ENCODE results near the gene TXNL4B.

TXNL4B gene

DNA sequence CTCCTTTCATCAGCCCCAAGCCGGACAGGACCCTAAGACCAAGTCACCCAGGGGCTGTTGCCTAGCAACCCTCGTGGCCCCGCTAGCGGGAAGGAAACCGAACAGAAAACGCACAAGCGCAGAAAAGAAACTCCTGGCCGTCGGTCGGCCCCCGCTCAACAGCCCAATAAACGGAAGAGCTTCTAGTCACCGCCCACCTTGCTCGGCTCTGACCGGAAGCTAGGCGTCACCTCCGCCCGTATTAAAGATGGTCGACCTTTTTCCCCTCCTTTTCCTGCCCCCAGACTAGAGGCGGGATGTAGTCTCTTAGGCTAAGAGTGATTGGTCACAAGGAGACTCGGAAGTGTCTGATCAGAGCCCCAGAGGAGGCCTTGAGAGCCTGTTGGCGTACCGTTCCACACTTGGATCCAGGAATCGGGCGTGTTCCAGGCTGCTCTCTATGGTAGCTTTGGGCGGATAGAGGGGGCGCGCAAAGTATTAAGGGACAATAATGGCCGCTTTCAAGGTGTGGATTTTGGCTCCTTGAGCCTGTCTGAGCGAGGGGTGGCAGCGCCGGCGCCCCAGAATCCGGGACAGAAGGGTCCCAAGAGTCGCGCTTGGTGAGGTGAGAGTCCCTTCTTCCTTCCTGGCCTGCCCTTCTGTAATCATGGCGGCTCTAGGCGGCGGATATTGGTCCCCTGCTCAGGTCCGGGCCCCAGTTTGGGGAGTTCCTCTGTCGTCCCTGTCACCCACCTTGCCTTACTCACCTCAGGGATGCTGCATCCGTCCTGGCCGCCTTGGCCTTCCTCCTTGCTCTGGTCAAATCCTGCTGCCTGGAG, at the start of gene TXNL4B, which contains the start of gene DHX38:
TXNL4B (minus strand) TSS at position 173 of the 818 bp plus-strand sequence. CDS start 2,871 bp downstream, outside the sequence.
DHX38 (plus strand) TSS at position 400 of the 818 bp plus-strand sequence. CDS start 2,311 bp downstream, outside the sequence.
- H3K27me3 ChIP-seq (ENCODE audit: insufficient read depth, low read depth, severe bottlenecking) = no peaks in the 10 kb centered on the region
- peaks cover 46% of the 10 kb centered on the region for H3K36me3 ChIP-seq

DNA sequence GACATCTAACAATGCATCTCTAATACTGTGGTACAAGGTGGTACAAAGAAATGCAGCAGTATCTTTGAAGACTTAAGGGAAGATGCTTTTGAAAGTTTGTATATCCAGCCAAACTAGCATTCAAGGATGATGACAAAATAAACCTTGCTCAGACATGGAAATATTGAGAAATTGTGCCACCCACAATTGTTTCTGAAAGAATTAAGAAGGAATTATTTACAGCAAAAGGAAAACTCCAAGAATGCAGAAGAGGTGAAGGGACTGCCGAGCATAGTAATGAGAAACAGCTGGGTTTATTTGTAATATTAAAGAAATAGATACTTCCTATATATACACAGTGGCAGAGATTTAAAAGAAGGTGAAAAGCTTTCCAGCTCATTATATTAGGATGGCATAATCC, 49.1 kb upstream of the TXNL4B start:
- DNase-seq = no peak
- peaks cover 3% of the 10 kb centered on the region for H3K9me3 ChIP-seq (ENCODE audit: severe bottlenecking)
- H3K27ac ChIP-seq = no peak overlapping the region
- H3K36me3 ChIP-seq = no peaks in the 10 kb centered on the region
- H3K27me3 ChIP-seq (ENCODE audit: insufficient read depth, low read depth, severe bottlenecking) = no peaks in the 10 kb centered on the region
- TF ChIP-seq, protein P1, sequence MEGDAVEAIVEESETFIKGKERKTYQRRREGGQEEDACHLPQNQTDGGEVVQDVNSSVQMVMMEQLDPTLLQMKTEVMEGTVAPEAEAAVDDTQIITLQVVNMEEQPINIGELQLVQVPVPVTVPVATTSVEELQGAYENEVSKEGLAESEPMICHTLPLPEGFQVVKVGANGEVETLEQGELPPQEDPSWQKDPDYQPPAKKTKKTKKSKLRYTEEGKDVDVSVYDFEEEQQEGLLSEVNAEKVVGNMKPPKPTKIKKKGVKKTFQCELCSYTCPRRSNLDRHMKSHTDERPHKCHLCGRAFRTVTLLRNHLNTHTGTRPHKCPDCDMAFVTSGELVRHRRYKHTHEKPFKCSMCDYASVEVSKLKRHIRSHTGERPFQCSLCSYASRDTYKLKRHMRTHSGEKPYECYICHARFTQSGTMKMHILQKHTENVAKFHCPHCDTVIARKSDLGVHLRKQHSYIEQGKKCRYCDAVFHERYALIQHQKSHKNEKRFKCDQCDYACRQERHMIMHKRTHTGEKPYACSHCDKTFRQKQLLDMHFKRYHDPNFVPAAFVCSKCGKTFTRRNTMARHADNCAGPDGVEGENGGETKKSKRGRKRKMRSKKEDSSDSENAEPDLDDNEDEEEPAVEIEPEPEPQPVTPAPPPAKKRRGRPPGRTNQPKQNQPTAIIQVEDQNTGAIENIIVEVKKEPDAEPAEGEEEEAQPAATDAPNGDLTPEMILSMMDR (IDR thresholded peaks at IDR 0.05; ENCODE audit: low read depth, low read length) = no peak
- no peak overlapping the region for H3K4me3 ChIP-seq (ENCODE audit: low read depth, low read length)

More for the DNA sequence above, at the start of gene TXNL4B, which contains the start of gene DHX38:
- TF ChIP-seq, protein P1 (IDR thresholded peaks at IDR 0.05; ENCODE audit: low read depth, low read length) = no peak
- DNase-seq = peak; percentile 95
- Histone ChIP-seq H3K4me3 (ENCODE audit: low read depth, low read length) (peak within 1 kb of the TSS; percentile 98), H3K27ac (peak within 1 kb of the TSS; percentile 84), H3K9me3 (ENCODE audit: severe bottlenecking) (no peaks in the 10 kb centered on the region)

DNA sequence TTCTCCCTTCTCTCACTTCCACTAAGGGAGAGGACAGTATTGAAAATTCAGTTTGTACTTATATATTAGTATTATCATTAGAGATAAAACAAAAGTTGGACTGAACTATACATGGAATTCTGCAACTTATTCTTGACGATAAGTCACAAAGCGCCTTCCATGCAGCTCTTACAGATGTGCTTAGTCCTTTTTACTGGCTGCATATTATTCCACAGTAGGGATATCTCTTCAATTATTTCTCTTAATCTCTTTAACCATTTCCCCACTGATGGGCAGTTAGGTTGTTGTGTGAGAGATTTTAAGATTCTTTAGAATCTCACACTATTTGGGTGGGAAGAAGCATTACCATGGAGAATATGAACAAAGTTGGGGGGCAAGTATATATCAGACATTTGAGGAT, 46.5 kb upstream of the TXNL4B start:
- H3K27me3 ChIP-seq (ENCODE audit: insufficient read depth, low read depth, severe bottlenecking) = no peaks in the 10 kb centered on the region
- no peak overlapping the region for H3K4me3 ChIP-seq (ENCODE audit: low read depth, low read length)
- H3K27ac ChIP-seq = no peak overlapping the region
- H3K36me3 ChIP-seq = no peaks in the 10 kb centered on the region
- no peak for DNase-seq
- TF ChIP-seq, protein P1 (IDR thresholded peaks at IDR 0.05; ENCODE audit: low read depth, low read length) = no peak
- H3K9me3 ChIP-seq (ENCODE audit: severe bottlenecking) = no peaks in the 10 kb centered on the region

DNA sequence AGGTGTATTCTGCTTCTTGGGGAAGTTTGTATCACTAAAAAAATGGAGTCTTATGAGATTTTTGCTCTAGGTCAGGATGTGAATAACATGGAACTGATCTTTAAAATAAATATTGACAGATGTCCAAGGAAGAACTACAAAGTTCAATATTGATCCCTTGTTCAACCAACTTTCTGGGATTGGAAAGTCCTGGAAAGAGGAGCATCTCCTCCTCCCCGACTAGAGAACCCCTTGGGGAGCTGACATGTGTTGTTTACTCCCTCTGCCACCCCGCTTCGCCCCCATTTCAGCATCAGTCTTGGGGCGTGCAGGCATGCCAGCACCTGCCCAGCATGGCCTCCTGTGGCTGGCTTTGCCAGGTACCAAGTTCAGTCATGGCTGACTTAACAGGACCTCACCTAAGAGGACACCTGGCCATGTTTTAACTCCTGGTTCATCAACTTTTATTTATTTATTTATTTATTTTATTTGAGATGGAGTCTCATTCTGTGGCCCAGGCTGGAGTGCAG, 44.7 kb upstream of the TXNL4B start:
- Histone ChIP-seq H3K27ac (no peak overlapping the region), H3K4me3 (ENCODE audit: low read depth, low read length) (no peak overlapping the region), H3K9me3 (ENCODE audit: severe bottlenecking) (no peaks in the 10 kb centered on the region), H3K36me3 (no peaks in the 10 kb centered on the region), H3K27me3 (ENCODE audit: insufficient read depth, low read depth, severe bottlenecking) (no peaks in the 10 kb centered on the region)
- DNase-seq = no peak
- TF ChIP-seq, protein P1 (IDR thresholded peaks at IDR 0.05; ENCODE audit: low read depth, low read length) = no peak

DNA sequence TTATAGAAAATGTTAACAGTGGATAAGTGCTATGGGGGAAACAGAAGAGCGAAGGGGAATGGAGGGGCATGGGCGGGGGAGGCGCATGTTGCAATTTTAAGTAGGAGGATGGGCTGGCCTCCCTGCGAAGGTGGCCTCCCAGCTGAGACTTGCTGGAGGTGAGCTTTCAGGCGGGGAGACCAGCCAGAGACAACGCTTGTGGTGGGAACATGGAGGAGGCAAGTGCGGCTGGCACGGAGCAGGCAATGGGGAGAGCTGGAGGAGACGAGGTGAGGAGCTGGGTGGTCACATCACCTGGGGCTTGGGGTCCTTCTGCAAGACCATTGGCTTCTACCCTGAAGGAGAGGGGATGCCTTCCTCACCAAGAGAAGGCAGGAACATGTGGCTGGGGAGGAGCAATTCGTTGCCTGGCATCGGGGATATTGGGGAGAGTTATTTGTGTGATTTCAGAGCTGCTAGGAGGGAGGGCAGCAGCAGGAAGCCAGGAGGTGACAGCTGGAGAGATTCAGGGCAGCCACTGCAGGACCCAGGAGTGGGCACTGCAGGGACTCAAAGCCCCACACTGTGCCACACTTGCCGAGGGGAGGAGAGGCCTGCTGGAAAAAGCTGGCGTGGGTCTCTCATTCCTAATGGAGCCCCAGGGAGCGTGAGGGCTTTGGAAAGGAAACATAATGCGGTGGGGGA, 44.1 kb upstream of the TXNL4B start:
- TF ChIP-seq, protein P1 (IDR thresholded peaks at IDR 0.05; ENCODE audit: low read depth, low read length) = no peak
- no peaks in the 10 kb centered on the region for H3K36me3 ChIP-seq
- H3K27me3 ChIP-seq (ENCODE audit: insufficient read depth, low read depth, severe bottlenecking) = no peaks in the 10 kb centered on the region
- H3K27ac ChIP-seq = no peak overlapping the region
- H3K9me3 ChIP-seq (ENCODE audit: severe bottlenecking) = no peaks in the 10 kb centered on the region
- DNase-seq = no peak
- no peak overlapping the region for H3K4me3 ChIP-seq (ENCODE audit: low read depth, low read length)

All from WERI-Rb-1 (cell line).